Hepatocyte (in vitro differentiated cells): ENCODE results near the gene MIS18A.

Experiments used
- CTCF ChIP-seq: fragments of 200-600 bp; sonication (generic); IDR thresholded peaks from 2 replicates; pipeline ENCODE4 v1.5.1; 2016; ENCODE audit warnings: antibody characterized with exemption, mild to moderate bottlenecking; ENCODE audit not compliant: poor library complexity
- EZH2 ChIP-seq: fragments of 200-600 bp; sonication (generic); IDR thresholded peaks from 2 replicates; pipeline ENCODE4 v1.6.1; 2016; ENCODE audit warnings: antibody characterized with exemption, mild to moderate bottlenecking, borderline replicate concordance
- EZH2phosphoT487 ChIP-seq: fragments of 200-600 bp; sonication (generic); IDR thresholded peaks from one replicate; pipeline ENCODE4 v1.6.1; 2018; ENCODE audit warnings: antibody characterized with exemption, mild to moderate bottlenecking, low read depth, moderate library complexity; ENCODE audit not compliant: unreplicated experiment, severe bottlenecking

- TF ChIP-seq CTCF (no peak), EZH2phosphoT487 (no peak), EZH2 (no peak)
Measured at GRCh38 chr21:32233055-32233546, 45.7 kb downstream of the MIS18A start.
